Spinal cord (tissue), 10 donors: ENCODE measurements around the gene NUCKS1. TPM values are rescaled to one million over a fixed set of nuclear protein-coding genes. Genes with fewer than 3 reads are reported as not detected.
A peak's percentile ranks its signal among the peaks of the same experiment; 100 is the strongest.

Source experiments
- DNase-seq, 6 donors: peaks; one replicate each; pipeline versions ENCODE4 v3.0.0 to v3.0.0-alpha.2; 2013 to 2015; ENCODE audit warnings: low spot score in 6 of 6, low read depth in 4 of 6
- H3K27ac ChIP-seq: one replicate; pipeline ENCODE4 v1.5.1; 2013; ENCODE audit warnings: low read depth, low read length, control low read depth
- H3K27me3 ChIP-seq: one replicate; pipeline ENCODE4 v1.6.1; 2013; ENCODE audit warnings: low read length; ENCODE audit not compliant: control insufficient read depth, insufficient read depth
- H3K36me3 ChIP-seq: one replicate; pipeline ENCODE4 v1.6.1; 2013; ENCODE audit warnings: low read length; ENCODE audit not compliant: control insufficient read depth, insufficient read depth
- H3K4me1 ChIP-seq: one replicate; pipeline ENCODE4 v1.6.1; 2013; ENCODE audit warnings: low read length; ENCODE audit not compliant: control insufficient read depth, insufficient read depth
- H3K4me3 ChIP-seq: one replicate; pipeline ENCODE4 v1.5.1; 2013; ENCODE audit warnings: low read depth, low read length, control low read depth
- H3K9me3 ChIP-seq: one replicate; pipeline ENCODE4 v1.6.1; 2013; ENCODE audit warnings: low read length; ENCODE audit not compliant: control insufficient read depth, insufficient read depth
- WGBS: methylation state at CpG from one replicate; pipeline ENCODE4 v1.1.5; 2013; ENCODE audit warnings: missing lambda C conversion rate; ENCODE audit not compliant: insufficient coverage; 5-methylcytosine and 5-hydroxymethylcytosine counted together
- polyA plus RNA-seq, 2 donors: library from polyadenylated mRNA; unstranded; fragments of 120-200 nt; gene quantifications; one replicate each; pipeline ENCODE4 v1.2.1, GENCODE V29; 2013; ENCODE audit not compliant: insufficient read length in 2 of 2
- total RNA-seq, 2 donors: library from RNA; depleted of rRNA in 1 of 2; stranded (reverse); fragments of 120-200 nt in 1 of 2; fragments of >200 nt in 1 of 2; gene quantifications; one replicate each; pipeline versions ENCODE4 v1.2.3 to v1.2.4, GENCODE V29; 2013 to 2014
- donor health status: healthy.

Gene NUCKS1
- total and polyA plus RNA-seq, 4 donors = 185 to 260 (median 255) TPM

GRCh38 chr1:205676597-205676996 is 73.4 kb downstream of the NUCKS1 start:
- H3K27ac ChIP-seq = peak overlapping the region; percentile 6
- 44% methylated on average over 3 of the region's 3 CpGs for WGBS
- no peak overlapping the region for H3K4me3 ChIP-seq
- peak in 1 of 6 donors; percentile 51 for DNase-seq
- H3K36me3 ChIP-seq = no peaks in the 10 kb centered on the region
- peaks cover 23% of the 10 kb centered on the region for H3K4me1 ChIP-seq
- H3K9me3 ChIP-seq = no peaks in the 10 kb centered on the region
- H3K27me3 ChIP-seq = peaks cover 6% of the 10 kb centered on the region

DNA sequence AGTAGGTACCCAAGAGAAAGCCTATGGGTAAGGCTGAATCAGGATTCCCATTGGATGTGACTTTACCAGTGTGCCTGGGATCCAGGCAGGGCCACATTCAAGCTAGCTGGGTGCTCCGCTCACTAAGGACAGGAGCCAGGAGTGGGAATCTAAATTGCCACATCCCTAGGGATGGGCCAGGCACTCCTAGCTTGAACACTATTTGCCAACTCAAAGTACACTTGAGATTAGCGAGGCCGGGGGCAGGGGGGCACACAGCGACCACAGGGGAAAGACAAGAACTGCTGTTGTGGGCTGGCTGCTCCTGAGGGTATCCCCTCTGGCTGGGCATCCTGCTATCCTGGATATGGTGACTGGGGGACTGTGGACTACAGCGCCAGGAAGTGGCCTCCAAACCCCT is 74.0 kb downstream of the NUCKS1 start:
- Histone ChIP-seq H3K4me1 (peaks cover 29% of the 10 kb centered on the region), H3K9me3 (no peaks in the 10 kb centered on the region), H3K4me3 (no peak overlapping the region), H3K27ac (peak overlapping the region; percentile 6), H3K27me3 (peaks cover 6% of the 10 kb centered on the region), H3K36me3 (no peaks in the 10 kb centered on the region)
- 100% methylated on average over 4 of the region's 5 CpGs for WGBS
- DNase-seq = no peak

DNA sequence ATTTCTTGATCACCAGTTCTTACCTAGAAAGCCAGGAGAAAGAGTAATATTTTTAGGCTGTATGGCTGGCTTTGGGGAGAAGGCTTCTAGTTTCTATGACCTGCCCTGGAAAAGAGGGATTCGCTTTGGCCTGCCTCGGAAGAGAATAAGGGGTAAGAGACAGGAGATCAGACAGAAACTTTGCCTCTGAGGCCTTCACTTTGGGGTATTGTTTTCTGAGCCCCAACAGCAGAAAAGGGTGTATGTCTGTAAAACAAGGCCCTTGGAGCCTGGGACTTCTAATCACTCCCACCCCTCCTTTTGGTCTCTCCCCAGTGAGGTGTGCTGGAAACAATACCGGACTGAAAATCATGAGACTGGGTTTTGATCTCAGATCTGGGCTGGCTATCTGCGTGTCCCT is 74.7 kb downstream of the NUCKS1 start:
- Histone ChIP-seq H3K9me3 (no peaks in the 10 kb centered on the region), H3K4me1 (peaks cover 33% of the 10 kb centered on the region), H3K36me3 (no peaks in the 10 kb centered on the region), H3K27me3 (peaks cover 8% of the 10 kb centered on the region), H3K27ac (no peak overlapping the region), H3K4me3 (no peak overlapping the region)
- 93% methylated on average over 4 of the region's 4 CpGs for WGBS
- DNase-seq = no peak

GRCh38 chr1:205672970-205673369 is 77.0 kb downstream of the NUCKS1 start:
- H3K4me3 ChIP-seq = no peak overlapping the region
- H3K9me3 ChIP-seq = no peaks in the 10 kb centered on the region
- no peaks in the 10 kb centered on the region for H3K36me3 ChIP-seq
- H3K27me3 ChIP-seq = peaks cover 3% of the 10 kb centered on the region
- no peak overlapping the region for H3K27ac ChIP-seq
- no peak for DNase-seq
- peaks cover 42% of the 10 kb centered on the region for H3K4me1 ChIP-seq
- WGBS = 87% methylated on average over 4 of the region's 4 CpGs

DNA sequence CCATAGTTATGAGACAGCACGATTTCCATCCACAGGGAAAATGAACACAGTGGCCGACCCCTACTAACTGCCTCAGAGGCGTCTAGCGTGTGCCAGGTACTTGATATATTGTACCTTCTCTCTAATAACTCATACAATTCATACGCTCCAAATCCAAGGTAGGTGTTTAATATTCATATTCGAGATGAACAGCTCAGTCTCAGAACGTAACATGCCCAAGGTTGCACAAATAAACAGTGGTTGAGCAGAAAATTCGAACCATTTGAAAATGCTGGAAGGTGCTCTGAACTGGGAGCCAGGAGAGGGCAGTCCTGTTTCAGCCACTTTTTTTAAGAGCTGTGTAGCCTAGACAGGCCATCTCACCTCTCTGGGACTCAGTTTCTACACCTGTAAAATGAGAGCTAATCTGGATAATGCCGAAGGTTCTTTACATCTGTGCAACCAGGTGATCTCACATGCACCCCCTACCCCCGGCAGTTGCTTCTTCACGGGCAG is 77.5 kb downstream of the NUCKS1 start:
- WGBS = 78% methylated on average over 7 of the region's 11 CpGs
- Histone ChIP-seq H3K27me3 (peaks cover 3% of the 10 kb centered on the region), H3K27ac (no peak overlapping the region), H3K4me3 (no peak overlapping the region), H3K9me3 (no peaks in the 10 kb centered on the region), H3K36me3 (no peaks in the 10 kb centered on the region), H3K4me1 (peaks cover 44% of the 10 kb centered on the region)
- peak in 1 of 6 donors; percentile 23 for DNase-seq

GRCh38 chr1:205670611-205671430 is 79.2 kb downstream of the NUCKS1 start:
- 30% methylated on average over 6 of the region's 13 CpGs for WGBS
- DNase-seq = peak in 1 of 6 donors; percentile 21
- no peaks in the 10 kb centered on the region for H3K36me3 ChIP-seq
- peaks cover 41% of the 10 kb centered on the region for H3K4me1 ChIP-seq
- no peak overlapping the region for H3K27ac ChIP-seq
- H3K4me3 ChIP-seq = no peak overlapping the region
- no peaks in the 10 kb centered on the region for H3K9me3 ChIP-seq
- peaks cover 3% of the 10 kb centered on the region for H3K27me3 ChIP-seq

- H3K27ac ChIP-seq = peak overlapping the region; percentile 25
- no peak overlapping the region for H3K4me3 ChIP-seq
- H3K9me3 ChIP-seq = no peaks in the 10 kb centered on the region
- H3K36me3 ChIP-seq = no peaks in the 10 kb centered on the region
- WGBS = 46% methylated on average over 5 of the region's 5 CpGs
- peaks cover 3% of the 10 kb centered on the region for H3K27me3 ChIP-seq
- no peak for DNase-seq
- peaks cover 47% of the 10 kb centered on the region for H3K4me1 ChIP-seq
Observed at GRCh38 chr1:205670150-205670446, 79.9 kb downstream of the NUCKS1 start.

DNA sequence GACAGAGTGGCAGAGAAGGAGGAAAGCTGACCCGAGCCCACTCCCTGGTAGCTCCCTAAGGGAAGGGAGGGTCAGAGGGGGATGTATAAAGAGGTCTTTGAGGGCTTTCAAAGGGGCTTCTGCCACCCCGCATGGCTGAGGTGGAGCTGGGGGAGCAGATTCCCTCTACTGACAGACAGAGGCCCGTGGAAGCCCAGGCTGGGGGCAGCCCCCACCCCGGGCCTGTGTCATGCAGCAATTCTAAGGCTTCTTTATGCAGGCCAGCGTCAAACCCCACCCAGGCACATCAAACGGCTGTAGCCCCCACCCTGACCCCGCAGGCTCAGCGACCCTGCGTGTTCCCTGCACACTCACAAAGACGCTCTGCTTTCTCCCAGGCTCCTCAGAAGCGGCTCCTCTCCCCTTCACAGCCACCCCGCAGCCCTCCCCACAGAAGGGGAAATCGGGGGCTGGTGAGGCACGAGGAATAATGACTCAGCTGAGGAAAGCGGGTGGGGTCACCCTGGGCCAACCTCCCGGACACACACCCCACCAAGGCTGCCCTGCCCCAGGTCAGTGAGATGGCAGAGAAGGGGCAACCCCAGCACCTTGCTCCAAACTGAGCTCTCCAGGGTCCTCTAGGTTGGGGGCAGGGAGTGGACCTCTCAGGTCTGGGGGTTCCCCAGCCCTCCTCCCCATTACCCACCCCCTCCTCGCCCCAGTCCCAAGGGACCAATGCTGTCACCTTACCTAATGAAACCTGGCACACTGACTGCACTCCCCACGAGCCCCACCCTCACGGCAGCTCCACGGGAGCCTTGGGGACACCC is 80.4 kb downstream of the NUCKS1 start:
- Histone ChIP-seq H3K27ac (peak overlapping the region; percentile 47), H3K36me3 (no peaks in the 10 kb centered on the region), H3K4me1 (peaks cover 52% of the 10 kb centered on the region), H3K9me3 (no peaks in the 10 kb centered on the region), H3K4me3 (no peak overlapping the region), H3K27me3 (peaks cover 3% of the 10 kb centered on the region)
- WGBS = 30% methylated on average over 13 of the region's 20 CpGs
- no peak for DNase-seq

DNA sequence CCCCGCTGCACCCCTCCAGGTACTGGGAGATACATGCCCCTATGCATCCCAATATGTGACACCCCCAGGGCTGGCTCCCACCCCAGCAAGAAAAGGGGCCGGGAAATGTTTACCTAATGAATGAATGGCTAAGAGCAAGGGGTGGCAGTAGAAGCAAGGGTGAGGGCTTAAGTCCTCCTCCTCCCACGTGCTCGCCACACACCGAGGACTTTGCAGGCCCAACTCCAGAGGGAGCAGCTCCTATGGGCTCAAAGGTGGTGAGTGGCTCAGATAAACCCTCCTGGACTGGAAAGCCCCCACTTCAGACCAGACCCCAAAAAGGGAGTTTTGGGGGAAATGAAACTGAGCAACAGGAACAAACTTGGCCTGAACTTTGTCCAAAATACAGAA is 81.0 kb downstream of the NUCKS1 start:
- H3K4me1 ChIP-seq = peaks cover 57% of the 10 kb centered on the region
- WGBS = no CpG with 5 or more reads among the region's 5 CpGs
- peak overlapping the region; percentile 47 for H3K27ac ChIP-seq
- no peaks in the 10 kb centered on the region for H3K9me3 ChIP-seq
- H3K27me3 ChIP-seq = peaks cover 3% of the 10 kb centered on the region
- no peak for DNase-seq
- H3K36me3 ChIP-seq = no peaks in the 10 kb centered on the region
- H3K4me3 ChIP-seq = no peak overlapping the region
